Measurements from ENCODE around the gene NIP7. TPM values are rescaled to one million over a fixed set of nuclear protein-coding genes. Genes with fewer than 3 reads are reported as not detected.
A peak's percentile ranks its signal among the peaks of the same experiment; 100 is the strongest.
"Not testable (repeated sequence)": the region's sequence is repeated elsewhere in the genome, so short reads cannot be mapped to it uniquely, and the experiment has no call there.

The NIP7 gene
- total RNA-seq, 3 donors from 2014 or later, result 129 to 136 (median 132) TPM

DNA sequence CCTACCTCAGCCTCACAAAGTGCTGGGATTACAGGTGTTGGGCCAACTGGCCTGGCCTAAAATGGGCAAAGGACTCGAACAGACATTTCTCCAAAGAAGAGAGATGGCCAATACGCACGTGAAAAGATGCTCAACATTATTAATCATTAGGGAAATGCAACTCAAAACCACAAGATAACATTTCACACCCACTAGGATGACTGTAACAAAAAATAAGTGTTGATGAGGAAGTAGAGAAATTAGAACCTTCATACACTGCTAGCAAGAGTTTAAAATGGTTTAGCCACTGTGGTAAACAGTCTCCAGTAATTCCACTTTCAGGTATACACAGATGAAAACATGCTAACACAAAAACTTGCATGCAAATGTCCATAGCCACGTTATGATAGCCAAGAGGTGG lies 6.4 kb downstream of the NIP7 start:
- Mint-ChIP-seq H3K4me3 (no peak overlapping the region), H3K9me3 (no peaks in the 10 kb centered on the region)
- ATAC-seq, result peak in 1 of 2 donors; percentile 52

GRCh38 chr16:69346683-69347082 lies 7.1 kb downstream of the NIP7 start:
- Mint-ChIP-seq H3K36me3 (ENCODE audit: insufficient read depth) (peaks cover 16% of the 10 kb centered on the region), H3K4me3 (no peak overlapping the region), H3K27me3 (ENCODE audit: low read depth) (no peaks in the 10 kb centered on the region), H3K4me1 (ENCODE audit: low read depth) (peaks cover 10% of the 10 kb centered on the region), H3K9me3 (no peaks in the 10 kb centered on the region)
- DNase-seq, result no peak
- ATAC-seq, result peak in 1 of 2 donors; percentile 14

More for the DNA sequence above, 6.4 kb downstream of the NIP7 start:
- no peak for DNase-seq
- Mint-ChIP-seq H3K4me1 (ENCODE audit: low read depth) (peaks cover 17% of the 10 kb centered on the region), H3K36me3 (ENCODE audit: insufficient read depth) (peaks cover 23% of the 10 kb centered on the region), H3K27me3 (ENCODE audit: low read depth) (no peaks in the 10 kb centered on the region)

- no peak overlapping the region for H3K4me3 Mint-ChIP-seq
- no peak for ATAC-seq
- peaks cover 7% of the 10 kb centered on the region for H3K4me1 Mint-ChIP-seq (ENCODE audit: low read depth)
- H3K27me3 Mint-ChIP-seq (ENCODE audit: low read depth), result no peaks in the 10 kb centered on the region
- H3K9me3 Mint-ChIP-seq, result no peaks in the 10 kb centered on the region
- no peak for DNase-seq
- H3K36me3 Mint-ChIP-seq (ENCODE audit: insufficient read depth), result peaks cover 11% of the 10 kb centered on the region
These were observed 8.7 kb downstream of the NIP7 start for GRCh38 chr16:69348222-69348621.

- H3K9me3 Mint-ChIP-seq, result no peaks in the 10 kb centered on the region
- peaks cover 7% of the 10 kb centered on the region for H3K4me1 Mint-ChIP-seq (ENCODE audit: low read depth)
- DNase-seq (no peak), ATAC-seq (no peak)
- no peaks in the 10 kb centered on the region for H3K27me3 Mint-ChIP-seq (ENCODE audit: low read depth)
- peaks cover 10% of the 10 kb centered on the region for H3K36me3 Mint-ChIP-seq (ENCODE audit: insufficient read depth)
- H3K4me3 Mint-ChIP-seq, result no peak overlapping the region
These were observed 10.0 kb downstream of the NIP7 start for GRCh38 chr16:69349536-69349935.

DNA sequence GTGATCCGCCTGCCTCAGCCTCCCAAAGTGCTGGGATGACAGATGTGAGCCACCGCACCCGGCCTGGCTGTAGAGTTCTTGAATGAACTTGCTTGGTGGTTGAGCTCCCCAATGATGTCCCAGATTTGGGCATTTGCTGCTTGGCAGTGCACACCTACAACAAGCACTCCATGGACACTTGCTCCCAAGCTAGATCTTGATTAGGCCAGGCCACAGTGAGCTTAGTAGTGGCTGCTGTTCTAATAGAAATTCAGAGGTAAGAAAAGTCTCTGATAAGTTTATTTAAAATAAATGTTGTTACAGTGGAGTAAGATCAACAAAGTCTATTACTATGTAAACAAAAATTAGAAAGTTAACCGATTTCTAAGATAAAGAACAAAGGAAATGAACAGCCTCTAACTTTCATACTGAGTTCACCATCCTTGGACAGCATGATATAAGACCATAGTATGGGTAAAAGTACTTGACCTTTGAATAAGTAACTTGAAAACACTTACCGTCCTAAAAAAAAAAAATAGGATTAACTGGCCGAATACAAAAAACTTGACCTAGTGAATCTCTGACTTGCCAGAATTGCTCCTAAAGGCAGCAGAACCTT lies 11.1 kb downstream of the NIP7 start:
- H3K27me3 Mint-ChIP-seq (ENCODE audit: low read depth), result no peaks in the 10 kb centered on the region

DNA sequence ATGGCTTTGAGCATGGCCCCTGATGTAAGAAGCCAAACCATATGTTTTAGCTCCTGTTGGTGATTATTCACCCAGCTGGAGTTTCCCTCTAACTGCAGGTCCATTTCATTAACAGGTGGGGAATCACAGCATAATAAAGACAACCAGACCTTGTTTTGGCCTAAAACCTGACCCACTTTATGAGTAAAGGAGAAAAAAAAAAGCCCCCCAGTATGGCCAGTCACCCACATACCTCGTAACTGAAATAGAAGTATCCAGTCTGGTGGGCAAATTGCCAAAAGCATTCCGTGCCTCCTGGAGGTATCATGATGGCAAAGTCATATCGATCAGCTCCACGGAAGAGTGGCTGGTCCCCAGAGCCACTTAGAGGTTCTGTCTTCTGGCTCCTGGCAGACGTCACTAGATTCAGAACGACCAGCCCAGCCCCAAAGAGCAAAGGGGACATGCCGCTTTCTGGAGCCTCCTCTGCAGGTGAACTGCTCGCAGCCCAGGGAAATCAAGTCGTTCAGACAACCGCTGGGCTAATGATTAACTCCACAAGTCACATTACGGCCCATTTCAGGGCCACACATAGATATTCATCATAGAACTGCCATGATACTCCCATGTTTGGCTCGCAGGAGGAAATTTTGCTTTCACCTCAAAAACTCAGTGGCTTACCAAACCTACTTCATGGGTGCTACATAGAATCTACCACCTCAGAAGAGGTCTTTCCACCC lies 11.9 kb downstream of the NIP7 start, which contains the start of gene TMED6:
TMED6 (minus strand) TSS at position 478 of the 719 bp plus-strand sequence; CDS start at position 445, 33 bp downstream.
- Mint-ChIP-seq H3K4me1 (ENCODE audit: low read depth) (peaks cover 2% of the 10 kb centered on the region), H3K27me3 (ENCODE audit: low read depth) (no peaks in the 10 kb centered on the region), H3K36me3 (ENCODE audit: insufficient read depth) (peaks cover 13% of the 10 kb centered on the region), H3K4me3 (no peak within 1 kb of the TSS), H3K9me3 (no peaks in the 10 kb centered on the region)
- no peak for ATAC-seq
- no peak for DNase-seq

More for the DNA sequence above, 11.1 kb downstream of the NIP7 start:
- H3K9me3 Mint-ChIP-seq, result no peaks in the 10 kb centered on the region
- peaks cover 12% of the 10 kb centered on the region for H3K36me3 Mint-ChIP-seq (ENCODE audit: insufficient read depth)
- ATAC-seq (no peak), DNase-seq (no peak)
- peaks cover 7% of the 10 kb centered on the region for H3K4me1 Mint-ChIP-seq (ENCODE audit: low read depth)
- no peak overlapping the region for H3K4me3 Mint-ChIP-seq

DNA sequence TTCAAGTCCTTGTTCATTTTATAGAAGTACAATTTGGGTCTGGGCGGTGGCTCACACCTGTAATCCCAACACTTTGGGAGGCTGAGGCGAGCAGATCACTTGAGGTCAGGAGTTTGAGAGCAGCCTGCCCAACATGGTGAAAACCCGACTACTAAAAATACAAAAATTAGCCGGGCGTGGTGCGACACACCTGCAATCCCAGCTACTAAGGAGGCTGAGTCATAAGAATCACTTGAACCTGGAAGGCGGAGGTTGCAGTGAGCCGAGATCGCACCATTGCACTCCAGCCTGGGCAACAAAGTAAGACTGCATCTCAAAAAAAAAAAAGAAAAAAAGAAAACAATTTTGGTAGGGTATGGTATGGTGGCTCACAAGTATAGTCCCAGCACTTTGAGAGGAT lies 20.5 kb downstream of the NIP7 start:
- H3K27me3 Mint-ChIP-seq (ENCODE audit: low read depth); ATAC-seq; H3K9me3 Mint-ChIP-seq; H3K4me1 Mint-ChIP-seq (ENCODE audit: low read depth); H3K4me3 Mint-ChIP-seq; DNase-seq: not testable (repeated sequence)
- peaks cover 21% of the 10 kb centered on the region for H3K36me3 Mint-ChIP-seq (ENCODE audit: insufficient read depth)

- ATAC-seq, result no peak
- DNase-seq, result no peak
- Mint-ChIP-seq H3K27me3 (ENCODE audit: low read depth) (no peaks in the 10 kb centered on the region), H3K4me3 (no peak overlapping the region), H3K4me1 (ENCODE audit: low read depth) (peaks cover 14% of the 10 kb centered on the region), H3K36me3 (ENCODE audit: insufficient read depth) (peaks cover 39% of the 10 kb centered on the region), H3K9me3 (no peaks in the 10 kb centered on the region)
These were observed 23.7 kb downstream of the NIP7 start for GRCh38 chr16:69363281-69363717.

- peaks cover 41% of the 10 kb centered on the region for H3K36me3 Mint-ChIP-seq (ENCODE audit: insufficient read depth)
- H3K4me1 Mint-ChIP-seq (ENCODE audit: low read depth), result peaks cover 14% of the 10 kb centered on the region
- DNase-seq, result no peak
- H3K9me3 Mint-ChIP-seq, result no peaks in the 10 kb centered on the region
- ATAC-seq, result no peak
- no peaks in the 10 kb centered on the region for H3K27me3 Mint-ChIP-seq (ENCODE audit: low read depth)
- no peak overlapping the region for H3K4me3 Mint-ChIP-seq
These were observed 24.5 kb downstream of the NIP7 start for GRCh38 chr16:69364088-69364487.

DNA sequence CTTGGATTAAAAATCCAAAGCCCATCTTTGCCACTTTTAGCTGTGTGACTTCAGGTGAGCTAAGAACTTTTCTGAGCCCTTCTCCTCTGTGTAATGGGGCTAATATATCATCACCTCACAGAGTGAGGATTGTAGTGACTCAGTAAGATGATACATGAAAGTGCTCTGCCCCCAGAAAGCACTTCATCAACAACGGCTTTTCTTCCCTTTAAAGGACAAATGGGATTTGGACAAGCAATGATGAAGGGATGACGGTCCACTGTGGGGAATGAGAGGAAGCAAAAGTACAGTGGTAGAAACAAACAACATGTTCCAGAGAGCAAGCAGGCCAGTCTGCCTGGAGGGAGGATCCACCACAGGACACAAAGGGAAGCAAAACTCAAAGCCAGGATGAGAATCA lies 26.3 kb downstream of the NIP7 start:
- Mint-ChIP-seq H3K36me3 (ENCODE audit: insufficient read depth) (peaks cover 53% of the 10 kb centered on the region), H3K4me3 (no peak overlapping the region), H3K27me3 (ENCODE audit: low read depth) (no peaks in the 10 kb centered on the region), H3K9me3 (no peaks in the 10 kb centered on the region), H3K4me1 (ENCODE audit: low read depth) (peaks cover 16% of the 10 kb centered on the region)
- no peak for DNase-seq
- no peak for ATAC-seq

GRCh38 chr16:69366431-69366830 lies 26.9 kb downstream of the NIP7 start:
- ATAC-seq (peak in 1 of 2 donors; percentile 54), DNase-seq (no peak)
- Mint-ChIP-seq H3K4me1 (ENCODE audit: low read depth) (peaks cover 16% of the 10 kb centered on the region), H3K36me3 (ENCODE audit: insufficient read depth) (peaks cover 54% of the 10 kb centered on the region), H3K27me3 (ENCODE audit: low read depth) (no peaks in the 10 kb centered on the region), H3K9me3 (no peaks in the 10 kb centered on the region), H3K4me3 (no peak overlapping the region)

DNA sequence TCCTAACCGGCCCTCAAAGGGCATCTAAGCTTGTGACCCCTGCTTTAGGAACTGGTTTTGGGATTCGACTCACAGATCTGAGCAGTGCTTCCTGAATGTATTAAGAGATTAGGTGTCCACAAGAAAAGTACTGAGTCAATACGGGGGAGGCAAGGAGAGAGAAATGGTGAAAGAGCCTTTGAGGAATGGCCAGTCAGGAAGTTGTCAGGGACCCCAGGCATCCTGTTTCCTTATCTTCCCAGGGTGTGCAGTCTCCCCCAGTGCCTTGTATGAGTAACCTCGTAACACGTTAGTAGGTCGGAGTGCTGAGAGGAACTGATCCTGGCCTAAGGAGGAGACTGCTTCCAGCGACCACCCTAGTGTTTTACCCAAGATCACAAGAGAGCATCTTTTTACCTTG lies 28.4 kb downstream of the NIP7 start:
- Mint-ChIP-seq H3K4me1 (ENCODE audit: low read depth) (peaks cover 18% of the 10 kb centered on the region), H3K27me3 (ENCODE audit: low read depth) (no peaks in the 10 kb centered on the region), H3K36me3 (ENCODE audit: insufficient read depth) (peaks cover 55% of the 10 kb centered on the region)

GRCh38 chr16:69368866-69369265 lies 29.3 kb downstream of the NIP7 start:
- H3K27me3 Mint-ChIP-seq (ENCODE audit: low read depth), result no peaks in the 10 kb centered on the region
- H3K4me3 Mint-ChIP-seq, result no peak overlapping the region
- no peaks in the 10 kb centered on the region for H3K9me3 Mint-ChIP-seq
- H3K36me3 Mint-ChIP-seq (ENCODE audit: insufficient read depth), result peaks cover 56% of the 10 kb centered on the region
- DNase-seq (no peak), ATAC-seq (no peak)
- peaks cover 24% of the 10 kb centered on the region for H3K4me1 Mint-ChIP-seq (ENCODE audit: low read depth)

More for the DNA sequence above, 28.4 kb downstream of the NIP7 start:
- Mint-ChIP-seq H3K4me3 (no peak overlapping the region), H3K9me3 (no peaks in the 10 kb centered on the region)
- ATAC-seq (no peak), DNase-seq (no peak)

DNA sequence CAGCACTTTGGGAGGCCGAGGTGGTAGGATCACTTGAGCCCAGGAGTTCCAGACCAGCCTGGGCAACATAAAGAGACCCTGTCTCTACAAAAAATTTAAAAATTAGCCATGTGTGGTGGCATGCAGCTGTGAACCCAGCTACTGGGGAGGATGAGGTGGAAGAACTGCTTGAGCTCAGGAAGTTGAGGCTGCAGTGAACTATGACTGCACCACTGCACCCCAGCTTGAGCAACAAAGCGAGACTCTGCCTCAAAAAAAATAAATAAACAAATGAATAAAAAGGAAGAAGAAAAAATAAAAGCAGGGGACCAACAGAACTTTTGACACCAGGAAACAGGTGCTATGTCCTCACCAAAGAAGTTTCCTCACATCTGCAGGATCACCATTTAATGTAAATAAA lies 32.0 kb downstream of the NIP7 start:
- H3K4me1 Mint-ChIP-seq (ENCODE audit: low read depth), result peaks cover 16% of the 10 kb centered on the region
- no peak overlapping the region for H3K4me3 Mint-ChIP-seq
- no peaks in the 10 kb centered on the region for H3K27me3 Mint-ChIP-seq (ENCODE audit: low read depth)
- H3K36me3 Mint-ChIP-seq (ENCODE audit: insufficient read depth), result peaks cover 42% of the 10 kb centered on the region
- DNase-seq, result no peak
- no peaks in the 10 kb centered on the region for H3K9me3 Mint-ChIP-seq
- ATAC-seq, result no peak

DNA sequence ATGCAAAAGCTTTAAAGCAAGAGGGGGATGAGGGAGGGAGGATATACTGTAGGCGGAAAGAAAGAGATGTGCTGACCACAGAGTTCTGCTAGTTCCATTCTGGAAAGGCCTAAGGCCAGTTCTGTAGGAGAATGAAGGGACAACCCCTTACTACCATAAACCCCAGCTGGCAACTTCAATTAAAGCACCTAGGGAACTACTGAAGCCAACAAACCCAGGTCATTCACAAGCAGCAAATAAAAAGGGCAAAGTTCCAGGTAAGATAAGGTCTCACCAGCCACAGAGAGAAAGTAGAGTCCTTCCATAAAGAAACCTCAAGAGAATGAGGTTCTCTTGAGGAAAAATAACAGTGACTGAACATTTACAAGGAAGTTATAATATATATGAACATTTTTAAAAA lies 33.4 kb downstream of the NIP7 start:
- H3K36me3 Mint-ChIP-seq (ENCODE audit: insufficient read depth), result peaks cover 36% of the 10 kb centered on the region
- no peaks in the 10 kb centered on the region for H3K27me3 Mint-ChIP-seq (ENCODE audit: low read depth)
- no peak overlapping the region for H3K4me3 Mint-ChIP-seq

More for the DNA sequence above, 33.4 kb downstream of the NIP7 start:
- ATAC-seq, result no peak
- no peaks in the 10 kb centered on the region for H3K9me3 Mint-ChIP-seq
- no peak for DNase-seq
- peaks cover 12% of the 10 kb centered on the region for H3K4me1 Mint-ChIP-seq (ENCODE audit: low read depth)

Data from activated T-cell treated with anti-CD3 and anti-CD28 coated beads, Interleukin-2, amount 50 U/mL, for 4 hours (primary cell).